SK-N-SH treated with all-trans-retinoic acid at 6 μM for 48 hours (cell line): ENCODE measurements around the gene DYNLT3.

ENCODE experiments used
- ATAC-seq: fragments of 200-7000 bp; cut with Tn5 transposase; 3 replicates; pipeline ENCODE4 v1.9.1; 2020; ENCODE audit warnings: mild to moderate bottlenecking, moderate library complexity
- ARNTL ChIP-seq: fragments of 450-650 bp; formaldehyde crosslinking; IDR thresholded peaks from 2 replicates; pipeline ENCODE4 v1.5.0; 2020; ENCODE audit warnings: low read depth, mild to moderate bottlenecking, moderate library complexity, borderline replicate concordance
- BACH2 ChIP-seq: fragments of 250-450 bp; sonication (Bioruptor Pico); IDR thresholded peaks from 2 replicates; pipeline ENCODE4 v1.9.0; 2021; ENCODE audit warnings: mild to moderate bottlenecking, borderline replicate concordance
- CSDC2 ChIP-seq: fragments of 250-450 bp; sonication (Bioruptor Pico); IDR thresholded peaks from 2 replicates; pipeline ENCODE4 v1.5.0; 2020; ENCODE audit warnings: mild to moderate bottlenecking, moderate library complexity
- CSRNP3 ChIP-seq: fragments of 250-450 bp; sonication (Bioruptor Pico); IDR thresholded peaks from 2 replicates; pipeline ENCODE4 v1.5.1; 2021; ENCODE audit warnings: mild to moderate bottlenecking, moderate library complexity
- ESRRG ChIP-seq: fragments of 250-450 bp; sonication (Bioruptor Pico); IDR thresholded peaks from 2 replicates; pipeline ENCODE4 v1.6.1; 2021; ENCODE audit warnings: mild to moderate bottlenecking
- GLIS3 ChIP-seq: fragments of 250-450 bp; sonication (Bioruptor Pico); IDR thresholded peaks from 2 replicates; pipeline ENCODE4 v1.5.0; 2020; ENCODE audit warnings: mild to moderate bottlenecking, moderate library complexity
- ISL1 ChIP-seq: fragments of 250-450 bp; sonication (Bioruptor Pico); IDR thresholded peaks from 2 replicates; pipeline ENCODE4 v2.1.2; 2022; ENCODE audit warnings: mild to moderate bottlenecking, moderate library complexity
- OSR1 ChIP-seq: fragments of 250-450 bp; sonication (Bioruptor Pico); IDR thresholded peaks from 2 replicates; pipeline ENCODE4 v1.8.0; 2022; ENCODE audit warnings: moderate library complexity, mild to moderate bottlenecking, inconsistent platforms
- PATZ1 ChIP-seq: fragments of 250-450 bp; sonication (Bioruptor Pico); IDR thresholded peaks from 2 replicates; pipeline ENCODE4 v1.8.0; 2020; ENCODE audit warnings: mild to moderate bottlenecking, moderate library complexity, borderline replicate concordance
- POU6F1 ChIP-seq: fragments of 250-450 bp; sonication (Bioruptor Pico); IDR thresholded peaks from 2 replicates; pipeline ENCODE4 v1.8.0; 2021; ENCODE audit warnings: low read depth, mild to moderate bottlenecking, moderate library complexity, borderline replicate concordance
- PPARA ChIP-seq: fragments of 250-450 bp; sonication (Bioruptor Pico); IDR thresholded peaks from 2 replicates; pipeline ENCODE4 v1.5.0; 2020; ENCODE audit warnings: mild to moderate bottlenecking, borderline replicate concordance
- RARB ChIP-seq: fragments of 250-450 bp; sonication (Bioruptor Pico); IDR thresholded peaks from 2 replicates; pipeline ENCODE4 v1.8.0; 2021; ENCODE audit warnings: mild to moderate bottlenecking, moderate library complexity
- SNAI2 ChIP-seq: fragments of 250-450 bp; sonication (Bioruptor Pico); IDR thresholded peaks from 2 replicates; pipeline ENCODE4 v1.5.0; 2020; ENCODE audit warnings: mild to moderate bottlenecking, moderate library complexity
- TCF4 ChIP-seq: fragments of 250-450 bp; sonication (Bioruptor Pico); IDR thresholded peaks from 2 replicates; pipeline ENCODE4 v1.8.0; 2021; ENCODE audit warnings: mild to moderate bottlenecking, moderate library complexity, borderline replicate concordance
- TOX ChIP-seq: fragments of 250-450 bp; sonication (Bioruptor Pico); IDR thresholded peaks from 2 replicates; pipeline ENCODE4 v1.8.0; 2021; ENCODE audit warnings: mild to moderate bottlenecking, moderate library complexity, borderline replicate concordance
- TSHZ2 ChIP-seq: fragments of 250-450 bp; sonication (Bioruptor Pico); IDR thresholded peaks from 2 replicates; pipeline ENCODE4 v1.5.0; 2020; ENCODE audit warnings: mild to moderate bottlenecking, moderate library complexity
- ZFP3 ChIP-seq: fragments of 250-450 bp; sonication (Bioruptor Pico); IDR thresholded peaks from 2 replicates; pipeline ENCODE4 v1.5.0; 2020; ENCODE audit warnings: mild to moderate bottlenecking, moderate library complexity
- ZFP30 ChIP-seq: fragments of 450-650 bp; formaldehyde crosslinking; IDR thresholded peaks from 2 replicates; pipeline ENCODE4 v1.5.0; 2022; ENCODE audit warnings: mild to moderate bottlenecking, moderate library complexity
- ZNF70 ChIP-seq: fragments of 450-650 bp; formaldehyde crosslinking; IDR thresholded peaks from 2 replicates; pipeline ENCODE4 v1.5.0; 2020; ENCODE audit warnings: mild to moderate bottlenecking, moderate library complexity
- ZNF8 ChIP-seq: fragments of 450-650 bp; formaldehyde crosslinking; IDR thresholded peaks from 2 replicates; pipeline ENCODE4 v1.5.0; 2020; ENCODE audit warnings: mild to moderate bottlenecking, moderate library complexity

The DYNLT3 gene

GRCh38 chrX:37879692-37880091 lies 32.3 kb upstream of the DYNLT3 start (continued):
- TF ChIP-seq TOX (CRISPR knock-in tag) (no peak), OSR1 (CRISPR knock-in tag) (no peak)

GRCh38 chrX:37876716-37877115 lies 29.3 kb upstream of the DYNLT3 start:
- TF ChIP-seq SNAI2 (CRISPR knock-in tag) (no peak), TSHZ2 (CRISPR knock-in tag) (no peak), BACH2 (CRISPR knock-in tag) (no peak), PATZ1 (CRISPR knock-in tag) (no peak), TCF4 (CRISPR knock-in tag) (no peak), ZFP30 (CRISPR knock-in tag) (no peak), ZNF8 (CRISPR knock-in tag) (no peak), POU6F1 (no peak), GLIS3 (CRISPR knock-in tag) (no peak), CSDC2 (CRISPR knock-in tag) (no peak), ZFP3 (CRISPR knock-in tag) (no peak), RARB (no peak), ISL1 (no peak), OSR1 (CRISPR knock-in tag) (no peak), PPARA (no peak), ARNTL (CRISPR knock-in tag) (no peak), ZNF70 (no peak), TOX (CRISPR knock-in tag) (no peak), CSRNP3 (CRISPR knock-in tag) (no peak), ESRRG (no peak)
- TF ChIP-seq, all 23 proteins: peak for 0
- no peak for ATAC-seq

GRCh38 chrX:37875675-37876074 lies 28.3 kb upstream of the DYNLT3 start:
- ATAC-seq: no peak

GRCh38 chrX:37873220-37873619 lies 25.8 kb upstream of the DYNLT3 start:
- ATAC-seq: no peak
- TF ChIP-seq ZNF8 (CRISPR knock-in tag) (no peak), ZNF70 (no peak), PPARA (no peak), ISL1 (no peak), GLIS3 (CRISPR knock-in tag) (no peak), PATZ1 (CRISPR knock-in tag) (no peak)
- TF ChIP-seq, all 23 proteins: peak for 0

More at GRCh38 chrX:37875675-37876074, 28.3 kb upstream of the DYNLT3 start:
- TF ChIP-seq ZFP3 (CRISPR knock-in tag) (no peak), ISL1 (no peak), GLIS3 (CRISPR knock-in tag) (no peak), ZNF8 (CRISPR knock-in tag) (no peak), ZNF70 (no peak), ESRRG (no peak), RARB (no peak), OSR1 (CRISPR knock-in tag) (no peak), ZFP30 (CRISPR knock-in tag) (no peak)
